GM12801 (cell line): ENCODE measurements around the gene CCDC17.

ENCODE experiments used
- CTCF ChIP-seq: IDR thresholded peaks from one replicate; pipeline ENCODE4 v1.5.1; 2011; ENCODE audit warnings: control low read depth; ENCODE audit not compliant: insufficient read length; ENCODE audit errors: extremely low read depth

Gene CCDC17

GRCh38 chr1:45643321-45643720 is 19.5 kb upstream of the CCDC17 start:
- no peak for TF ChIP-seq CTCF

- TF ChIP-seq CTCF: no peak
These were observed 16.4 kb upstream of the CCDC17 start for GRCh38 chr1:45640293-45640692.

- no peak for TF ChIP-seq CTCF
These were observed 11.4 kb upstream of the CCDC17 start for GRCh38 chr1:45635211-45635610.

- TF ChIP-seq CTCF: no peak
These were observed 6.6 kb upstream of the CCDC17 start for GRCh38 chr1:45630429-45630828.

GRCh38 chr1:45629035-45629434 is 5.2 kb upstream of the CCDC17 start:
- TF ChIP-seq CTCF: no peak

- no peak for TF ChIP-seq CTCF
These were observed 1.1 kb downstream of the CCDC17 start for GRCh38 chr1:45622524-45623394.

- TF ChIP-seq CTCF: no peak
These were observed 1.8 kb downstream of the CCDC17 start for GRCh38 chr1:45621895-45622523.
